Hippocampal formation (tissue), 2 donors: Measurements from ENCODE around the gene SERTAD1.
"Not testable (repeated sequence)": the region's sequence is repeated elsewhere in the genome, so short reads cannot be mapped to it uniquely, and the experiment has no call there.

Experiments
- DNase-seq, 2 donors: peaks; one replicate each; lab custom pipeline; 2025; lab: John Stamatoyannopoulos, UW

Gene SERTAD1

GRCh38 chr19:40425450-40426287 is at the start of gene SERTAD1:
Gene SERTAD1 (minus strand): TSS chr19:40425992. CDS start chr19:40423546, 2,446 bp downstream.
- DNase-seq, result peak; percentile 99 to 100

DNA sequence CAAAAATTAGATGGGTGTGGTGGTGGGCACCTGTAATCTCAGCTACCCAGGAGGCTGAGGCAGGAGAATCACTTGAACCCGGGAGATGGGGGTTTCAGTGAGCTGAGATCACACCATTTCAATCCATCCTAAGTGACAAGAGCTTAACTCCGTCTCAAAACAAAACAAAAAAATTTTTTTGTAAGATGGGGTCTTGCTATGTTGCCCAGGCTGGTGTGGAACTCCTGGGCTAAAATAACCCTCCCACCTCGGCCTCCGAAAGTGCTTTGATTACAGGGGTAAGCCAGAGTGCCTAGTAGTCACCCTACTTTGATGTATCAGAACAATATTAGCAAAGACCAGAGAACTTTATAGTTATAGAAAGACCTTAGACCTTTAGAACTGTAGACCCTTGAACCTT is 48.9 kb upstream of the SERTAD1 start:
- no peak for DNase-seq

DNA sequence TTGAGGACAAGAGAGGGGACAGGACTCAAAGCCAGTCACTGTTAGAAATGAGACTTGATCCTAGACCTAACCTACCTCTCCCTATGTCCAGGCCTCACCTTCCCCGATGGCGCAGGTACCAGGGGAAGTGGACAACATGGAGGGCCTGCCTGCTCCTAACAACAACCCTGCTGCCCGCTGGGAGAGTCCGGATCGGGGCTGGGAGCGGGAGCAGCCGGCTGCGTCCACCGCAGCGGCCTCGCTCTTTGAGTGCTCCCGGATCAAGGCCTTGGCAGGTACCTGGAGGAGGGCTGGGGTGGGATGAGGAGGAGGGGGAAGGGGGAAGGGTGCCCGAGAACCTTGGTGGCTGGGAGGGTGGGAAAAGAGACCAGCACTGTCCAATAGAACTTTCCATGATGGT is 46.7 kb upstream of the SERTAD1 start:
- no peak for DNase-seq

GRCh38 chr19:40471111-40471510 is 45.3 kb upstream of the SERTAD1 start:
- DNase-seq, result no peak

- no peak for DNase-seq
Observed at GRCh38 chr19:40469011-40469410, 43.2 kb upstream of the SERTAD1 start.

DNA sequence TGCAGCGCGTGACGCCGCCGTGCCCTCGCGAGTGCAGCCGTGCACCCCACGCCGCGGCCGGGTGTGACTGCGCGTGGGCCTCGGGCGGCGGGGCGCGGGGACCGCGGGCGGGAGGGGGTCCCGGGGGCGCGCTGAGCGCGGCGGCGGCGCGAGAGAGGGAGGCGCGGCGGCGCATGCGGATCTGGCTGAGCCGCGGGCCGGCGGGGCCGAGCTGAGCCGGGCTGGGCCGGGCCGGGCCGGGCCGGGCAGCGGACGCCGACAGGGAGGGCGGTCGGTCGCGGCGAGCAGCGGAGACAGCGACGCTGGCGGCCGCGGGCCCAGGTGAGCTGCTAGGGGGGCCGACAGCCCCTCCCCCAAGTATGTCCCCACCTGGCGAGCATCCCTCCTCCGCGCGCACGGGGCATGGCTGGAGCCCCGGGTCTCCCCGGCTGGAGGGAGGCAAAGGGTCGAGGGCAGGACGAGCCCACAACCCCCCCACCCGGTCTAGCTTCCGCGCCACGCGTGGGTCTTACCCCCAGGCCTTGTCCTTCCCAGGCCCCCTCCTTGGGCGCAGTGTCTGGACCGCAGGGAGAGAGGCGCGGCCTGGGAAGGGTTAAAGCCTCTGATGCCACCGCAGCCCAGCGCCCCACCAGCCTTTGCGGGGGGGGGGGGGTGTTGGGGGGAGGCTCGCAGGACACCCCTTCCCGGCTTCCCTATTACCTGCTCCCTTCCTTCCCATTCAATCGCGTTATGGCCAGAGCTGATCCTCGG is 41.4 kb upstream of the SERTAD1 start, which contains the start of gene SPTBN4:
TSS of gene SPTBN4 (plus strand) at position 17 of the 750 bp plus-strand sequence. CDS start 5,621 bp downstream, outside the sequence.
- DNase-seq, result peak in 1 of 2 donors; percentile 10

DNA sequence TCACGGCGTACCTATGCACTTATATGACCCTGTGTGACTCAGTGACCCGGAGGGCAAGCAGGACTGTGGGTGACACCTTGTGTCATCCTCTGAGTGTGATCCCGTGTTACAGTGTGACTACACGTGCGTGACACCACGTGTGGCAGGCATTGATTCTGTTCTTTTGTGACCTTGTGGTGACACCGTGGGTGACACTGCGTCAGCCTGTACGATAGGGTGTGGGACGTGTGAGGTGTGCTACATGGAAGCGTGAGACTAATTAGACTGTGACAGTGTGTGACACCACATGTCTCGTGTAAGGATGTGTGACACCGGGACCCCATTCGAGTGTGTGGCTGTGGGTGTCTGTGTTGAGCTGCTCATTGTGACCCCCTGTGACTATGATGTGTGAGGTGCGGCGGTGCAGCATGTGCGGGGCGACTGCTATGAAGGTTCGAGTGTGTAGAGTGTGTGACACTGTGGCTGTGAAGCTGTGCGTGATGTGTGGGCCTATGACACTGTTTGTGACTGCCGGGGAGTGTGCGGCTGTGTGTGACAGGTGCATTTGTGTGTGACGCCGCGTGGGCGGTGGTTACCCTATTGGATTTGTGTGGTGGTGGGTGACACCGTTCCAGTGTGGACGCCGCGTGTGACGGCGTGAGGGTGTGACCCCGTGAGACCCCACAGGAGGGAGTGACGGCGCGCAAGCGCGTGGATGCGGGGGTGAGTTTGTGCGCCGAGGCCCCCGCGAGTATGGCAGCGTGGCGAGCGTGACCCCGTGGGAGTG is 40.6 kb upstream of the SERTAD1 start:
- no peak for DNase-seq

- DNase-seq, result peak; percentile 99 to 100
Observed at GRCh38 chr19:40465557-40466218, 39.9 kb upstream of the SERTAD1 start, which contains the start of gene BLVRB. Gene BLVRB (minus strand): TSS chr19:40465745. CDS start chr19:40465688, 57 bp downstream.

- peak in 1 of 2 donors; percentile 6 for DNase-seq
Observed at GRCh38 chr19:40465025-40465556, 39.3 kb upstream of the SERTAD1 start.

DNA sequence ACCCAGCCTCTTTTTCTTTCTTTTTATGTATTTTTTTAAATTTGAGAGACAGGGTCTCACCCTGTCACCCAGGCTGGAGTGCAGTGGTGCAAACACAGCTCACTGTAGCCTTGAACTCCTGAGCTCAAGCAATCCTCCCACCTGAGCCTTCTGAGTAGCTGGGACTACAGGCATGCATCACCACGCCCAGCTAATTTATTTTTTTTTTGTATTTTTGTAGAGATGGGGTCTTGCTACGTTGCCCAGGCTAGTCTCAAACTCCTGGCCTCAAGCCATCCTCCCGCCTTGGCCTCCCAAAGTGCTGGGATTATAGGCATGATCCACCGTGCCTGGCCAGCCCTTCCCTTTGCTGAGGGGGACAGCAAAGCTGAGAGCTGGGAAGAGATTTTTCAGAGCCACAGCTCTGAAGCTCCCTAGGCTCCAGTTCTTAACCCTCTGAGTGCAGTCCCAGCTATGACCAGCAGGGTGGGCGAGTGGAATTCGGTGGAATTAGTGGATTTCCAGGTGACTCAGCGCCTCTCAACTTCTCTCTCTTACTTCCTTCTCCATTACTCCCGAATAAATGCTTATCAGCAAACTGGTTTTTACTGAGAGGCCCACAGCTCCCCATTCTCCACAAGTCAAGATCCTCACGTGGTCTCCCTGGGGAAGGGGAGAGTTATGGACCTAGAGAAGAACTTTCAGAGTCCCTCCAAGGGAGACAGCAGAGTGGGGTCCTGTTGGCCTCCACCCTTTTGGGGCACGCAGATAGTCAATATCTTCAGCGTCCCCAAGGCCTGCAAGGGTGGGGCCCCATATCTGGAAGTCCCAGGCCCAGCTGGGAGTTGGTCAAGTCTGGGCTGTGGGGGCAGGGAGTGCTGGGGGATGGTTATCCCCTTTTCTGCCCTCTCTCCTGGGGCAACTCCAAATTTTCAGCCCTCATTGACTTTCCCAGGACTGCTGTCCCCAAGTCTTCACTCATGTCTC is 38.5 kb upstream of the SERTAD1 start:
- DNase-seq, result peak; percentile 59 to 60

DNA sequence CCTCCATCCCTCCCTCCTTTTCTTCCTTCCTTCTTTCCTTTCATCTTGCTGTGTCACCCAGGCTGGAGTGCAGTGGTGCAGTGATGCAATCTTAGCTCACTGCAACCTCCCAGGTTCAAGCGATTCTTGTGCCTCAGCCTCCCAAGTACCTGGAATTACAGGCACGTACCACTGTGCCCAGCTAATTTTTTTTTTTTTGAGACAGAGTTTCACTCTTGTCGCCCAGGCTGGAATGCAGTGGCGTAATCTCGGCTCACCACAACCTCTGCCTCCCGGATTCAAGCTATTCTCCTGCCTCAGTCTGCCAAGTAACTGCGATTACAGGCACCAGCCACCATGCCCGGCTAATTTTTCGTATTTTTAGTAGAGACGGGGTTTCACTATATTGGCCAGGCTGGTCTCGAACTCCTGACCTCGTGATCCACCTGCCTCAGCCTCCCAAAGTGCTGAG is 37.8 kb upstream of the SERTAD1 start:
- DNase-seq, result not testable (repeated sequence)

- no peak for DNase-seq
Observed at GRCh38 chr19:40461669-40462221, 36.0 kb upstream of the SERTAD1 start.

DNA sequence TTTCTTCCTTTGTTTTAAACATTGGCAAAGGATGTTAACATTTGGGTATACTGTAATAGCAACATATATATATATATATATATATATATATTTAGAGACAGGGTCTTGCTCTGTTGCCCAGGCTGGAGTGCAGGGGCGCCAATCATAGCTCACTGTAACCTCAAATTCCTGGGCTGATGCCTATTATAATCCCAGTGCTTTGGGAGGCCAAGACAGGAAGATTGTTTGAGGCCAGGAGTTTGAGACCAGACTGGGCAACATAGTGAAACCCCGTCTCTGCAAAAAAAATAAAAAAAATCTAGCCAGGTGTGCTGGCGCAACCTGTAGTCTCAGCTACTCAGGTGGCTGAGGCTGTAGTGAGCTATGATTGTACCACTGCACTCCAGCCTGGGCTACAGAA is 34.4 kb upstream of the SERTAD1 start:
- no peak for DNase-seq

DNA sequence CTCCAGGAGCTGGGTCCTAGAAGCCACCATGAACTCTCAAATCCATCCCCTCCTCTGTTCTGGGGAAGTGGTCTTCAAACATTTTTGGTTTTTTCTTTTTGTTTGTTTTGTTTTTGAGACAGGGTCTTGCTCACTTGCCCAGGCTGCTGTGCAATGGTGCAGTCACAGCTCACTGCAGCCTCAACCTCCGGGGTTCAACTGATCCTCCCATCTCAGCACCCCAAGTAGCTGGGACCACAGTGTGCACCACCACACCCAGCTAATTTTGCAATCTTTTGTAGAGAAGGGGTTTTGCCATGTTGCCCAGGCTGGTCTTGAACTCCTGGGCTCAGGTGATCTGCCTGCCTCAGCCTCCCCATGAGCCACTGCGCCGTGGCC is 32.8 kb upstream of the SERTAD1 start:
- DNase-seq, result no peak

DNA sequence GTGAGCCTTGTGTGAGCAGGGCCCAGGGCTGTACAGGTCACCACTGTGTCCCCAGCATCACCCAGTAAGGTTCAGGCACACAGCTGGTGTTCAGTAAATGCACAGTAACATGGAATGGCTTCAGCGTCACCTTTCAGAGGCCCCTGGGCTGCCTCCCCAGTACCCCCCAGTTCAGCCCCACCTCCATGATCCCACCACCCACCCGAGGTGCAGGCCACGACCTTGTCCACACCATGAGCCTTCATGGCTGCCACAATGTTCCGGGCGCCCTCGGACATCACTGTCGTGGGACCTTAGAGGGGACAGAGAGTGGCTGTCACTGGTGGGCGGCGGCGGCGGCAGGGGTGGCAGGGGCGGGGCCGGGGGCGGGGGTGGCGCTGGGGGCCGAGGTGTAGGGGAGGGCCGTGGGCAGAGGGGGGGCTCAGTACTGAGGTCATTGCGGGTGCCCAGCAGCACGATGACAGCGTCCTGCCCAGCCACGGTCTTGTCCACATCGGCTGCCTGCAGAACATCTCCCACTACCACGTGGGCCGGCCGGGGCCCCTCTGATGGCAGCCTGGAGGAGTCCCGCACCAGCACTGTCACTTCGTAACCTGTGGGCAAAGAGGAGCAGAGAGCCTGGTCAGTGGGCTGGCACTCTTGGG is 32.3 kb upstream of the SERTAD1 start:
- no peak for DNase-seq

DNA sequence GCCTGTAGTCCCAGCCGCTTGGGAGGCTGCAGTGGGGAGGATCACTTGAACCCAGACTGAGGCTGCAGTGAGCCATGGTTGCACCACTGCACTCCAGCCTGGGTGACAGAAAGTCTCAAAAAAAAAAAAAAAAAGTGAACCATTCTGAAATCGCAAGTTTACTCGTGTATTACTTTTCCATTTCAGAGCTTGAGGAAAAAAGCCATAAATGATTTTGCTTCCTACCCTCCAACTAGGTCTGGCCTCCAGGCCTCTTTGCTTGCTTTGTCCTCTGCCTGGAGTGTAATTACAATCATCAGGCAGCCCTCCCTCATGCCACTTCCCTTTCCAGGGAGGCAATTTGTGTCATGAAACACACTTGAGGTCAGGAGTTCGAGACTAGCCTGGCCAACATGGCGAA is 31.3 kb upstream of the SERTAD1 start:
- no peak for DNase-seq

DNA sequence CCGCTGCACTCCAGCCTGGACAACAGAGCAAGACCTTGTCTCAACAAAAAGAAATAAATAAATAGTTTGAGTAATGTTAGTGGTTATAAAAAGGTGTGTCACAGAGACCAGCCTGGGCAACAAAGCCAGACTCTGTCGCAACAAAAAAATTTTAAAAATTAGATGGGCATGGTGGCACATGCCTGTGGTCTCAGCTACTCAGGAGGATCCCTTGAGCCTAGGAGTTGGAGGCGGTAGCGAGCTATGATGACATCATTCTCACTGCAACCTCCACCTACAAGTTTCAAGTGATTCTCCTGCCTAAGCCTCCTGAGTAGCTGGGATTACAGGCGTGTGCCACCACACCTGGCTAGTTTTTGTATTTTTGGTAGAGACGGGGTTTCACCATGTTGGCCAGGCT is 28.2 kb upstream of the SERTAD1 start:
- not testable (repeated sequence) for DNase-seq

DNA sequence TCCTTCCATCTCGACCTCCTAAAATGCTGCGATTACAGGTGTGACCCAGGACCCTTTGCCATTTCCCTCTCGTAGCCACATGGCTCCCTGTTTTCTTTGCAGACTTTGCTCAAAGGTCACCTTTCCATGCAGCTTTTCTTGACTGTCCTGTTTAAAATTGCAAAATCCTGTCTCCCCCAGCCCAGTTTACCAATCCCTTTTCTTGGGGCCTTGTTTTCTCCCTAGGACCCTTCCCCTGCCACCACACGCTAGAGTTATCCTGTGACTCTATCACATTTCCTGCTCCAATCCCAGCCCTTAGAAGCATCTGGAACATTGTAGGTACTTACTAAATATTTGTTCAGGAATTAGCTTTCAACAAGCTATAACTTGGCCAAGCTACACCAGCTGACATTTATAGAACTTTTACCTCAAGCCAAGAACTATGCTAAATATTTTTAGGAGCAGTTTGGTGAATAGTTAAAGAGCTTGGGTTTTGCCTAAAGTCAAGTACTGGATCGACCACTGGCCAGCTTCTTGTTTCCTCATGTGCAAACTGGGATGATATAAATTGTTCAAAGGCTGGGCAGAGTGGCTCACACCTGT is 27.5 kb upstream of the SERTAD1 start:
- no peak for DNase-seq

DNA sequence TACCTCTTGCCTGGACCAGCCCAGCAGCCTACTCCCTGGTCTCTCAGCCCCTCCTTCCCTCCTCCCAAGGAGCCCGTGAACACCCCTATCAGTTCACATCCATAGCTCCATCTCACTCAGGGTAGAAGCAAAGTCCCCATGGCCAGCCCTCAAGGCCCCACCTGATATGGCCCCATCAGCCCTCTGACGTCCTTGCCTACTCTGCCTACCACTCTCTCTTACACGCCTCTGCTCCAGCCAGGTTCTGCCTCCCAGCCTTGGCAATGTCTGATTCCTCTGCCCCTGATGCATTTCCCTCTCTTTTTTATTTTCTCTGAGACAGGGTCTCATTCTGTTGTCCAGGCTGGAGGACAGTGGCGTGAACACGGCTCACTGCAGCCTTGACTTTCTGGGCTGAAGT is 26.2 kb upstream of the SERTAD1 start:
- DNase-seq, result no peak
